Stomach (tissue), 4 donors: ENCODE results near the gene SLC25A13.
"Not testable (repeated sequence)": the region's sequence is repeated elsewhere in the genome, so short reads cannot be mapped to it uniquely, and the experiment has no call there.

ENCODE experiments used
- CTCF ChIP-seq, 7 experiments: fragments of 450-650 bp in 4 of 7; fragments of 200-600 bp in 3 of 7; sonication (generic) in 3 of 7; IDR thresholded peaks; one replicate each; pipeline ENCODE4 v1.5.1; 2016 to 2019; ENCODE audit warnings: antibody characterized with exemption in 7 of 7, control low read depth in 2 of 7, mild to moderate bottlenecking in 1 of 7
- EP300 ChIP-seq: sonication (generic); formaldehyde crosslinking; IDR thresholded peaks from one replicate; pipeline ENCODE4 v1.6.1; 2017; ENCODE audit warnings: antibody characterized with exemption
- POLR2A ChIP-seq, 4 donors: fragments of 450-650 bp; IDR thresholded peaks; one replicate each; pipeline ENCODE4 v1.6.1; 2016; ENCODE audit warnings: antibody characterized with exemption in 4 of 4, control low read depth in 2 of 4, mild to moderate bottlenecking in 1 of 4, moderate library complexity in 1 of 4
- POLR2AphosphoS5 ChIP-seq, 3 donors: sonication (generic); formaldehyde crosslinking; IDR thresholded peaks; one replicate each; pipeline ENCODE4 v1.6.1; 2016; ENCODE audit warnings: antibody characterized with exemption in 3 of 3

DNA sequence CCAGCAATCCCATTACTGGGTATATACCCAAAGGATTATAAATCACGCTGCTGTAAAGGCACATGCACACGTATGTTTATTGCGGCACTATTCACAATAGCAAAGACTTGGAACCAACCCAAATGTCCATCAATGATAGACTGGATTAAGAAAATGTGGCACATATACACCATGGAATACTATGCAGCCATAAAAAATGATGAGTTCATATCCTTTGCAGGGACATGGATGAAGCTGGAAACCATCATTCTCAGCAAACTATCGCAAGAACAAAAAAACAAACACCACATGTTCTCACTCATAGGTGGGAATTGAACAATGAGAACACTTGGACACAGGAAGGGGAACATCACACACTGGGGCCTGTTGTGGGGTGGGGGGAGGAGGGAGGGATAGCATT, 28.0 kb downstream of the SLC25A13 start:
- TF ChIP-seq POLR2A (IDR thresholded peaks at IDR 0.05); POLR2AphosphoS5 (IDR thresholded peaks at IDR 0.05); CTCF (IDR thresholded peaks at IDR 0.05); EP300: not testable (repeated sequence)
